Colonic mucosa (tissue), 4 donors: ENCODE measurements around the gene SNRPA. TPM values are rescaled to one million over a fixed set of nuclear protein-coding genes. Genes with fewer than 3 reads are reported as not detected.
"Not testable (repeated sequence)": the region's sequence is repeated elsewhere in the genome, so short reads cannot be mapped to it uniquely, and the experiment has no call there.

Experiments
- DNase-seq: peaks from one replicate; pipeline ENCODE4 v3.0.0-alpha.2; 2020
- H3K27ac ChIP-seq: fragments of 200-600 bp; one replicate; pipeline ENCODE4 v1.8.0; 2021
- H3K27me3 ChIP-seq: fragments of 200-600 bp; one replicate; pipeline ENCODE4 v1.8.0; 2021
- H3K36me3 ChIP-seq: fragments of 200-600 bp; one replicate; pipeline ENCODE4 v1.8.0; 2021
- H3K4me1 ChIP-seq: fragments of 200-600 bp; one replicate; pipeline ENCODE4 v1.8.0; 2021; ENCODE audit warnings: mild to moderate bottlenecking
- H3K4me3 ChIP-seq: fragments of 200-600 bp; one replicate; pipeline ENCODE4 v1.8.0; 2021
- H3K9ac ChIP-seq, 2 donors: one replicate each; pipeline ENCODE4 v1.7.0; 2013; ENCODE audit warnings: control low read depth in 2 of 2, low read depth in 2 of 2, low read length in 2 of 2
- H3K9me3 ChIP-seq: fragments of 200-600 bp; one replicate; pipeline ENCODE4 v1.8.0; 2021
- intact Hi-C: fragments of 100-400 bp; cut with DNase I; formaldehyde crosslinking; loops from one replicate; pipeline ENCODE4 v1.14.1; 2022
- total RNA-seq, 2 donors: library from RNA; stranded (reverse); fragmentation: NEBNext Ultra II Directional in 1 of 2; extraction: Animal tissue kit (Norgen Biotek cat#: 25700) in 1 of 2; gene quantifications; one replicate each; pipeline ENCODE4 v1.2.1, GENCODE V29; 2021
- TF ChIP-seq, protein P1 (sequence below): fragments of 200-600 bp; IDR thresholded peaks from one replicate; pipeline ENCODE4 v1.8.0; 2022; ENCODE audit warnings: antibody characterized with exemption, mild to moderate bottlenecking
- donor health status: healthy.
- donor health status: DM: no; HTN: no; CAD: no.
- donor health status: DM: no; HTN: no; CAD: no.

Gene SNRPA
- total RNA-seq, 2 donors from 2014 or later, result 56.0 to 126 TPM

DNA sequence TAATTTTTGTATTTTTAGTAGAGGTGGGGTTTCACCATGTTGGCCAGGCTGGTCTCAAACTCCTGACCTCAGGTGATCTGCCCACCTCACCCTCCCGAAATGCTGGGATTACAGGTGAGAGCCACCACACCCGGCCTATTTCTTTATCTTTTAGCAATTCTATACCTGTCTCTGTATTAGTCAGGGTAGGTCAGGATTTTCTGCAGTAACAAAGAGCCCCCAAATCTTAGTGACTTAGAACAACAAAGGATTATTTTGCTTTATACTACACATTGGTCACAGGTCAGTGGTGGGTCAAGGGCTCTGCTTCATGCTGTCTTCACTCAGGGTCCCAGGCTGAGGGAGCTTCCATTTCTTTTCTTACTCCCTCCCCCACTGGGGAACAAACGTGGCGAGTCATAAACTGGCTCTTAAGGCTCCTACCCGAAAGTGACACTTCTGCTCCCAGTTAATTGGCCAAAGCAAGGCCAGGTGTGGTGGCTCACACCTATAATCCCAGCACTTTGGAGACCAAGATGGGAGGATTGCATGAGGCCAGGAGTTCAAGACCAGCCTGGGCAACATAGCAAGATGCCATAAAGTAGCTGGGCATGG lies 27.2 kb upstream of the SNRPA start:
- H3K9me3 ChIP-seq, result no peaks in the 10 kb centered on the region
- H3K27me3 ChIP-seq, result no peaks in the 10 kb centered on the region
- H3K27ac ChIP-seq, result no peak overlapping the region
- DNase-seq, result no peak
- intact Hi-C loops, result no loop called here
- no peak overlapping the region for H3K9ac ChIP-seq
- no peak overlapping the region for H3K4me3 ChIP-seq
- H3K4me1 ChIP-seq, result peaks cover 8% of the 10 kb centered on the region
- peaks cover 7% of the 10 kb centered on the region for H3K36me3 ChIP-seq
- TF ChIP-seq, protein P1, sequence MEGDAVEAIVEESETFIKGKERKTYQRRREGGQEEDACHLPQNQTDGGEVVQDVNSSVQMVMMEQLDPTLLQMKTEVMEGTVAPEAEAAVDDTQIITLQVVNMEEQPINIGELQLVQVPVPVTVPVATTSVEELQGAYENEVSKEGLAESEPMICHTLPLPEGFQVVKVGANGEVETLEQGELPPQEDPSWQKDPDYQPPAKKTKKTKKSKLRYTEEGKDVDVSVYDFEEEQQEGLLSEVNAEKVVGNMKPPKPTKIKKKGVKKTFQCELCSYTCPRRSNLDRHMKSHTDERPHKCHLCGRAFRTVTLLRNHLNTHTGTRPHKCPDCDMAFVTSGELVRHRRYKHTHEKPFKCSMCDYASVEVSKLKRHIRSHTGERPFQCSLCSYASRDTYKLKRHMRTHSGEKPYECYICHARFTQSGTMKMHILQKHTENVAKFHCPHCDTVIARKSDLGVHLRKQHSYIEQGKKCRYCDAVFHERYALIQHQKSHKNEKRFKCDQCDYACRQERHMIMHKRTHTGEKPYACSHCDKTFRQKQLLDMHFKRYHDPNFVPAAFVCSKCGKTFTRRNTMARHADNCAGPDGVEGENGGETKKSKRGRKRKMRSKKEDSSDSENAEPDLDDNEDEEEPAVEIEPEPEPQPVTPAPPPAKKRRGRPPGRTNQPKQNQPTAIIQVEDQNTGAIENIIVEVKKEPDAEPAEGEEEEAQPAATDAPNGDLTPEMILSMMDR, result no peak

DNA sequence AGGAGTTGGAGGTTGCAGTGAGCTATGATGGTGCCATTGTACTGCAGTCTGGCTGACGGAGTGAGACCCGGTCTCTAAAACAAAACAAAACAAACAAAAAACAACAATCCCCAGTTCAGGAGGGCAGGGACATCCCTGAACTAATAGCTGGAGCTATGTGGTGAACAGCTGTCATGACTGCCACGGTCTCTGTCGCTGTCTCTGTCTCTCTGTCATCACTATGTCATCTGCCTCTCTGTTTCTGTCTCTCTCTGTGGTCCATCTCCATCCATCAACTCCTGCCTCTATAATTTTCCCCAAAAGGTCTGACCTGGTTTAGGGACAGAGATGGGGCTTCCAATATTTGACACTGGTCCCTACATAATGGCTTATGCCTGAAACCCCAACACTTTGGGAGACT lies 26.7 kb upstream of the SNRPA start:
- Histone ChIP-seq H3K4me3 (no peak overlapping the region), H3K36me3 (peaks cover 7% of the 10 kb centered on the region), H3K9ac (no peak overlapping the region), H3K9me3 (no peaks in the 10 kb centered on the region), H3K4me1 (peaks cover 7% of the 10 kb centered on the region), H3K27me3 (no peaks in the 10 kb centered on the region), H3K27ac (no peak overlapping the region)
- no peak for DNase-seq
- TF ChIP-seq, protein P1, result no peak
- intact Hi-C loops, result no loop called here

DNA sequence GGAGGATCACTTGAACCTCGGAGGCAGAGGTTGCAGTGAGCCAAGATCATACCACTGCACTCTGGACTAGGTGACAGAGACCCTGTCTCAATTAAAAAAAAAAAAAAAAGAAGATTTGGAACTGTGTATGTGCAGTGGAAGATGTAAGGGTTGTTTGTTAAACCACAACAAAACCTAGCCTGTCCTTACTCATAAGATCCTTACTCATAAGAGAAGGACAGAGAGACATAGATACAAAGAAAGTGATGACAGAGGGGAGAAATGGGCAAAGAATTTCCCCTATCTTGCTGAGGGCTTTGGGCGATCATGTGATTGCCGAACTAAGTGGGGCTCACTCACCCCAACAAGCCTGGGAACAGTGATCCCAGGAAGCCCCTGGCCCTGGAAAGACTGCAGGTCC lies 26.1 kb upstream of the SNRPA start:
- Histone ChIP-seq H3K27me3 (no peaks in the 10 kb centered on the region), H3K9ac (no peak overlapping the region), H3K36me3 (peaks cover 7% of the 10 kb centered on the region), H3K27ac (no peak overlapping the region), H3K4me1 (peaks cover 2% of the 10 kb centered on the region), H3K4me3 (no peak overlapping the region), H3K9me3 (no peaks in the 10 kb centered on the region)
- TF ChIP-seq, protein P1, result no peak
- DNase-seq, result no peak
- intact Hi-C loops, result no loop called here

DNA sequence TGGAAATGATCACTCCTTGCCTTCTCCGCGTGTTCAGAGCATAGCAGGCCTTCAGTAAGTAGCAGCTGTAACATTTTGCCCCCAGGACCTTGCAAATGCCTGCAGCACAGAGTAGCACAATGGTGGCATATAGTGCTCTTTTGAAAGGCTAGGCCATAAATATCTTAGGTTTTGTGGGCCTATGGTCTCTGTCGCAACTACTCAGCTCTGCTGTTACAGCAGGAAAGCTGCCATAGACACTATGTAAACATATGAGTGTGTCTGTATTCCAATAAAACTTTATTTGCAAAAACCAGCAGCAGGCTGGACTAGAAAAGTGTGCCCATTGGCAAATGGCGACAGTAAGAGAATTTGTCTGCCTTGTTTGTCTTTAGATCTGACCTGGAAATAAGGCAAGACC lies 24.7 kb upstream of the SNRPA start:
- Histone ChIP-seq H3K9ac (no peak overlapping the region), H3K27ac (no peak overlapping the region), H3K36me3 (peaks cover 7% of the 10 kb centered on the region), H3K27me3 (no peaks in the 10 kb centered on the region), H3K9me3 (no peaks in the 10 kb centered on the region), H3K4me3 (no peak overlapping the region), H3K4me1 (no peaks in the 10 kb centered on the region)
- TF ChIP-seq, protein P1, result no peak
- DNase-seq, result no peak
- intact Hi-C loops, result no loop called here

DNA sequence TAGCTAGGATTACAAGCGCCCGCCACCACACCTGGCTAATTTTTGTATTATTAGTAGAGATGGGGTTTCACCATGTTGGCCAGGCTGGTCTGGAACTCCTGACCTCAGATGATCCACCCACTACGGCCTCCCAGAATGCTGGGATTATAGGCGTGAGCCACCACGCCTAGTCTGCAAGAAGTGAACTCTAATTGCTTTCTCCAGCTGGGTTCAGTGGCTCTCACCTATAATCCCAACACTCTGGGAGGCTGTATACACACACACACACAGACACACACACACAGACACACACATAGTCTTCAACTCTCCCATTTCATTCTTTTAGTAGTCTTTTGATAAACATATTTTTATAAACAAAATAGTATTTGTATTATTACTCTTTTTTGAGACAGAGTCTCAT lies 20.9 kb upstream of the SNRPA start:
- H3K4me1 ChIP-seq, H3K9ac ChIP-seq, H3K27me3 ChIP-seq, DNase-seq, intact Hi-C loops, H3K4me3 ChIP-seq, H3K27ac ChIP-seq, H3K9me3 ChIP-seq: not testable (repeated sequence)
- peaks cover 14% of the 10 kb centered on the region for H3K36me3 ChIP-seq

DNA sequence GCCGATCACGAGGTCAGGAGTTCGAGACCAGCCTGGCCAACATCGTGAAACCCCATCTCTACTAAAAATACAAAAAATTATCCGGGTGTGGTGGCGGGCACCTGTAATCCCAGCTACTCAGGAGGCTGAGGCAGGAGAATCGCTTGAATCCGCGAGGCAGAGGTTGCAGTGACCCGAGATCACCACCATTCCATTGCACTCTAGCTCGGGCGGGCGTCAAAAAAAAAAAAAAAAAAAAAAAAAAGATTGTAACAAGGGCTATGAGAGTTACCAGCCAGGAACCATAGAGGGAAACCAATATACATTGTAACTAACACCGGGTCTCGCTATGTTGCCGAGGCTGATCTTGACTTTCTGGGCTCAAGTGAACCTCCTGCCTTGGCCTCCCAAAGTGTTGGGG lies 18.7 kb upstream of the SNRPA start:
- H3K36me3 ChIP-seq, result peaks cover 14% of the 10 kb centered on the region
- H3K27ac ChIP-seq, intact Hi-C loops, H3K4me3 ChIP-seq, DNase-seq, H3K9me3 ChIP-seq, H3K9ac ChIP-seq, H3K4me1 ChIP-seq, H3K27me3 ChIP-seq: not testable (repeated sequence)
